K562 (cell line): ENCODE results near the gene USP2. TPM values are rescaled to one million over a fixed set of nuclear protein-coding genes. Genes with fewer than 3 reads are reported as not detected.

ENCODE experiments used
- ATAC-seq: fragments of 200-7000 bp; cut with Tn5 transposase; 3 replicates; pipeline ENCODE4 v1.9.1; 2020; ENCODE audit warnings: moderate library complexity
- BruUV-seq: library from RNA; stranded (reverse); fragments of 400-500 nt; replicated peaks from 2 replicates; lab custom pipeline; 2021; lab: Mats Ljungman, UMichigan
- CTCF ChIA-PET: fragments of 300-600 bp; formaldehyde crosslinking; extraction: SDS; loops from one replicate; lab custom pipeline; 2021; ENCODE audit warnings: low intra/inter-chr PET ratio; lab: Yijun Ruan, JAX
- POLR2A ChIA-PET: fragments of 300-600, 350-650 bp; sonication (Branson Sonifier 250); formaldehyde crosslinking; extraction: SDS; loops from one replicate; lab custom pipeline; 2021; ENCODE audit warnings: antibody characterized with exemption, inconsistent platforms; lab: Yijun Ruan, JAX
- DNase-seq, 4 experiments: peaks; one replicate each; pipeline versions ENCODE4 v3.0.0 to v3.0.0-alpha.2; 2011 to 2018; ENCODE audit warnings: low spot score in 3 of 4, mixed read lengths in 3 of 4; ENCODE audit errors: extremely low read depth in 1 of 4
- FAIRE-seq: peaks from 2 replicates; lab custom pipeline; 2011; peaks lifted over from hg19 to GRCh38; lab: Jason Lieb, UNC
- H2AFZ ChIP-seq: 2 replicates; pipeline ENCODE4 v1.6.0; 2011; ENCODE audit warnings: low read depth, low read length, control low read depth, inconsistent platforms
- H3K27ac ChIP-seq: fragments of 200-600 bp; 3 replicates; pipeline ENCODE4 v1.8.0; 2011; ENCODE audit warnings: low read depth, mild to moderate bottlenecking, control low read depth, inconsistent platforms, low read length, moderate library complexity, mixed read lengths; ENCODE audit errors: extremely low read depth
- H3K27me3 ChIP-seq, 2 experiments: fragments of 300-600 bp in 1 of 2; 2 replicates in 1 of 2; 3 replicates in 1 of 2; pipeline versions ENCODE4 v1.6.0 to v1.8.0; 2011; ENCODE audit warnings: inconsistent platforms in 2 of 2, low read length in 2 of 2, mild to moderate bottlenecking in 1 of 2, mixed read lengths in 1 of 2, moderate library complexity in 1 of 2; ENCODE audit not compliant: control insufficient read depth in 2 of 2, insufficient read depth in 2 of 2
- H3K36me3 ChIP-seq: fragments of 300-600 bp; 3 replicates; pipeline ENCODE4 v1.8.0; 2011; ENCODE audit warnings: mild to moderate bottlenecking, low read length, inconsistent platforms; ENCODE audit not compliant: control insufficient read depth, insufficient read depth
- H3K4me1 ChIP-seq, 2 experiments: fragments of 200-600 bp in 1 of 2; replicated peaks in 1 of 2; 2 replicates in 1 of 2; 3 replicates in 1 of 2; pipeline versions ENCODE4 v1.5.1 to v1.8.0; 2011; ENCODE audit warnings: inconsistent platforms in 2 of 2, low read length in 2 of 2, mild to moderate bottlenecking in 1 of 2, mixed read lengths in 1 of 2, moderate library complexity in 1 of 2; ENCODE audit not compliant: control insufficient read depth in 2 of 2, insufficient read depth in 2 of 2
- H3K4me2 ChIP-seq: 2 replicates; pipeline ENCODE4 v1.6.1; 2011; ENCODE audit warnings: low read length, control low read depth, inconsistent platforms, mixed read lengths; ENCODE audit not compliant: insufficient read depth
- H3K4me3 ChIP-seq: fragments of 200-600 bp; sonication (generic), shearing (Covaris generic); 2 replicates; pipeline ENCODE4 v1.5.1; 2016; ENCODE audit warnings: control low read depth, inconsistent platforms
- H3K79me2 ChIP-seq: fragments of 200-600 bp; 3 replicates; pipeline ENCODE4 v1.8.0; 2011; ENCODE audit warnings: low read length, inconsistent platforms; ENCODE audit not compliant: control insufficient read depth, insufficient read depth
- H3K9ac ChIP-seq, 2 experiments: 2 replicates each; pipeline versions ENCODE4 v1.6.0 to v1.6.1; 2011; ENCODE audit warnings: low read depth in 2 of 2, low read length in 2 of 2, control low read depth in 1 of 2, inconsistent platforms in 1 of 2, mild to moderate bottlenecking in 1 of 2, mixed read lengths in 1 of 2; ENCODE audit not compliant: insufficient read depth in 1 of 2
- H3K9me1 ChIP-seq: one replicate; pipeline ENCODE4 v1.6.0; 2011; ENCODE audit warnings: inconsistent platforms, mild to moderate bottlenecking, low read length, moderate library complexity; ENCODE audit not compliant: control insufficient read depth, insufficient read depth
- H3K9me3 ChIP-seq: replicated peaks from 2 replicates; pipeline ENCODE4 v1.5.1; 2011; ENCODE audit warnings: low read depth, low read length, inconsistent platforms; ENCODE audit not compliant: control insufficient read depth, insufficient read depth
- H4K20me1 ChIP-seq: replicated peaks from 2 replicates; pipeline ENCODE4 v1.6.1; 2011; ENCODE audit warnings: low read length, inconsistent platforms, mixed read lengths; ENCODE audit not compliant: control insufficient read depth, insufficient read depth
- CTBP1 ChIP-seq: fragments of 450-650 bp; IDR thresholded peaks from 2 replicates; pipeline ENCODE4 v1.6.1; 2016; ENCODE audit warnings: borderline replicate concordance
- CXXC5 ChIP-seq: fragments of 250-450 bp; sonication (Bioruptor Pico); IDR thresholded peaks from 2 replicates; pipeline ENCODE4 v1.8.0; 2022; ENCODE audit warnings: inconsistent platforms, mild to moderate bottlenecking, moderate library complexity
- FIP1L1 ChIP-seq: fragments of 200-400 bp; formaldehyde crosslinking; IDR thresholded peaks from 2 replicates; pipeline ENCODE4 v1.6.1; 2018; ENCODE audit warnings: mild to moderate bottlenecking, low read depth, low read length; ENCODE audit not compliant: poor library complexity, severe bottlenecking
- NRF1 ChIP-seq, 2 experiments: fragments of 450-650 bp; IDR thresholded peaks in 1 of 2; conservative IDR thresholded peaks in 1 of 2; 2 replicates each; pipeline ENCODE4 v1.6.1; 2014; ENCODE audit warnings: mild to moderate bottlenecking in 2 of 2
- PCBP1 ChIP-seq: fragments of 200-400 bp; formaldehyde crosslinking; IDR thresholded peaks from 2 replicates; pipeline ENCODE4 v1.6.1; 2018; ENCODE audit warnings: mild to moderate bottlenecking, low read depth, low read length; ENCODE audit not compliant: poor library complexity, severe bottlenecking
- PHF8 ChIP-seq: fragments of 200-600 bp; sonication (generic); IDR thresholded peaks from 2 replicates; pipeline ENCODE4 v1.6.1; 2012; ENCODE audit warnings: mixed run types, mild to moderate bottlenecking, inconsistent platforms, low read length, moderate library complexity, borderline replicate concordance
- STAG1 ChIP-seq: sonication (generic); formaldehyde crosslinking; IDR thresholded peaks from 2 replicates; pipeline ENCODE4 v1.5.0; 2020; ENCODE audit warnings: missing genetic modification reagents, borderline replicate concordance
- TEAD4 ChIP-seq, 2 experiments: sonication (generic) in 1 of 2; formaldehyde crosslinking in 1 of 2; IDR thresholded peaks; 2 replicates each; pipeline versions ENCODE4 v1.6.1 to v1.8.0; 2012 to 2022; ENCODE audit warnings: borderline replicate concordance in 1 of 2, inconsistent platforms in 1 of 2, low read length in 1 of 2, mild to moderate bottlenecking in 1 of 2, missing genetic modification reagents in 1 of 2
- UBTF ChIP-seq, 2 experiments: IDR thresholded peaks; 2 replicates each; pipeline ENCODE4 v1.6.1; 2012; ENCODE audit warnings: improper control_type of control experiment in 2 of 2, low read depth in 2 of 2, low read length in 2 of 2, borderline replicate concordance in 1 of 2
- ZBTB11 ChIP-seq, 3 experiments: fragments of 200-800 bp in 1 of 3; fragments of 250-450 bp in 1 of 3; fragments of 450-650 bp in 1 of 3; sonication (Bioruptor Pico) in 1 of 3; sonication (Bioruptor generic) in 1 of 3; formaldehyde crosslinking in 1 of 3; IDR thresholded peaks; 2 replicates each; pipeline versions ENCODE4 v1.6.1 to v1.8.0; 2016 to 2022; ENCODE audit warnings: mild to moderate bottlenecking in 2 of 3, missing genetic modification characterization in 2 of 3, missing compliant biosample characterization in 1 of 3, moderate library complexity in 1 of 3
- WGBS: fragments of 100-300 bp; shearing (Covaris generic); methylation state at CpG from one replicate; pipeline ENCODE4 v1.1.6; 2016; ENCODE audit warnings: low coverage, mixed read lengths; ENCODE audit not compliant: insufficient coverage; ENCODE audit errors: missing lambda C conversion rate; 5-methylcytosine and 5-hydroxymethylcytosine counted together
- in situ Hi-C: fragments of 300-500 bp; cut with MboI; formaldehyde crosslinking; loops from 4 replicates; pipeline ENCODE4 v1.15.0; 2018; ENCODE audit warnings: inconsistent platforms, mixed read lengths
- intact Hi-C: fragments of 100-400 bp; cut with micrococcal nuclease; formaldehyde crosslinking; loops from 2 replicates; pipeline ENCODE4 v1.14.2; 2022
- polyA plus RNA-seq, 8 experiments: library from polyadenylated mRNA; depleted of rRNA in 4 of 8; stranded (reverse) in 5 of 8; unstranded in 3 of 8; fragments of >200 nt; fragmentation: Nextera tagmentation in 2 of 8; fragmentation: Illumina TruSeq in 1 of 8; extraction: Ambion mirVana in 2 of 8; extraction: Trizol in 1 of 8; gene quantifications; 2 replicates each; pipeline versions ENCODE4 v1.2.1 to v1.2.3, GENCODE V29; 2011 to 2014; ENCODE audit warnings: inconsistent platforms in 1 of 8, missing spikeins in 1 of 8
- total RNA-seq, 7 experiments: library from RNA; depleted of rRNA in 6 of 7; stranded (reverse); fragments of >200 nt in 6 of 7; fragmentation: Illumina TruSeq in 2 of 7; extraction: Trizol in 2 of 7; gene quantifications; 2 replicates each; pipeline versions ENCODE4 v1.2.1 to v1.2.3, GENCODE V29; 2011 to 2021; ENCODE audit warnings: low replicate concordance in 1 of 7

The USP2 gene
- total and polyA plus RNA-seq, 9 of the 15 experiments (the other 6 are each of a cell fraction or from before 2014, with no cell fraction given), result 2.8 to 16.9 (median 3.9) TPM

- no TSS peak for BruUV-seq
- DNase-seq (peak; percentile 85 to 93 (median 91)), FAIRE-seq (peak; percentile 19), ATAC-seq (peak; percentile 84)
- ChIA-PET POLR2A (interaction anchor here (0.6 to 1.6 kb wide), 5 partner anchors 8 to 247 kb away, joined by 3 to 8 read pairs (median 4); no protein-coding TSS in a partner anchor), CTCF (interaction anchor here (0.7 to 1.5 kb wide), 5 partner anchors 11 to 433 kb away, joined by 3 to 6 read pairs (median 4); no protein-coding TSS in a partner anchor)
- peak overlapping the region; percentile 37 for H3K4me3 ChIP-seq
- peaks cover 17% of the 10 kb centered on the region; the same call in 1 of the 3 replicates for H3K36me3 ChIP-seq
- H3K27ac ChIP-seq, result peak overlapping the region; percentile 52; the same call in 2 of the 3 replicates
- H3K9me3 ChIP-seq, result no peaks in the 10 kb centered on the region
- H3K79me2 ChIP-seq, result peaks cover 27% of the 10 kb centered on the region
- peaks cover 23 to 66% of the 10 kb centered on the region in 2 experiments; a peak in 4 of 5 replicates for H3K4me1 ChIP-seq
- peaks cover 0 to 14% of the 10 kb centered on the region in 2 experiments; a peak in 3 of 5 replicates for H3K27me3 ChIP-seq
- H3K9ac ChIP-seq, result peak overlapping the region; percentile 63 to 92; a peak in 3 of 4 replicates
- no peaks in the 10 kb centered on the region for H4K20me1 ChIP-seq
- peak overlapping the region; percentile 66 for H3K4me2 ChIP-seq
- H2AFZ ChIP-seq, result peak overlapping the region; percentile 91
- H3K9me1 ChIP-seq, result no peaks in the 10 kb centered on the region
- in situ Hi-C loops (no loop called here), intact Hi-C loops (loop anchor here (2.0 to 5.0 kb wide), 2 partner anchors 33 to 135 kb away; no protein-coding TSS in a partner anchor)
- 12% methylated on average over 55 of the region's 86 CpGs for WGBS
- peak; percentile 92 to 95; a peak in 3 of 4 replicates for TF ChIP-seq UBTF (IDR thresholded peaks at IDR 0.05; ENCODE audit: borderline replicate concordance in 1 of 2, low read depth in 2 of 2, low read length in 2 of 2)
- peak; percentile 59 for TF ChIP-seq STAG1 (CRISPR knock-in tag)
- peak; percentile 82 for TF ChIP-seq CXXC5 (CRISPR knock-in tag)
- peak; percentile 28; the same call in 1 of the 2 replicates for TF ChIP-seq PHF8
- TF ChIP-seq FIP1L1, result peak; percentile 96
- peak; percentile 71 to 77 for TF ChIP-seq NRF1 (conservative IDR thresholded peaks at IDR 0.05 in 1 of 2, IDR thresholded peaks at IDR 0.05 in 1 of 2)
- 0 out of 6 replicates have a peak, but pooled peaks of 1 of the 3 experiments have one; percentile 32 for TF ChIP-seq ZBTB11 (CRISPR knock-in tag; IDR thresholded peaks at IDR 0.05)
- TF ChIP-seq PCBP1, result peak; percentile 77
- TF ChIP-seq TEAD4 (IDR thresholded peaks at IDR 0.05; ENCODE audit: low read length), result 0 out of 2 replicates have a peak, but pooled peaks have one; percentile 10
- TF ChIP-seq TEAD4 (CRISPR knock-in tag; IDR thresholded peaks at IDR 0.05; ENCODE audit: borderline replicate concordance), result no peak
- TF ChIP-seq CTBP1, result peak; percentile 85; the same call in 1 of the 2 replicates
Measured at GRCh38 chr11:119339589-119340334, 41.7 kb downstream of the USP2 start.
